HG03442 (cell line): ENCODE results near the gene C1orf21.

Experiments used
- ATAC-seq: cut with Tn5 transposase; IDR thresholded peaks from one replicate; pipeline ENCODE4 v1.9.1; 2021; ENCODE audit warnings: mild to moderate bottlenecking, moderate library complexity; ENCODE audit not compliant: unreplicated experiment

Gene C1orf21

GRCh38 chr1:184409011-184409410 is 22.2 kb downstream of the C1orf21 start:
- ATAC-seq: no peak

GRCh38 chr1:184412472-184412871 is 25.6 kb downstream of the C1orf21 start:
- no peak for ATAC-seq

DNA sequence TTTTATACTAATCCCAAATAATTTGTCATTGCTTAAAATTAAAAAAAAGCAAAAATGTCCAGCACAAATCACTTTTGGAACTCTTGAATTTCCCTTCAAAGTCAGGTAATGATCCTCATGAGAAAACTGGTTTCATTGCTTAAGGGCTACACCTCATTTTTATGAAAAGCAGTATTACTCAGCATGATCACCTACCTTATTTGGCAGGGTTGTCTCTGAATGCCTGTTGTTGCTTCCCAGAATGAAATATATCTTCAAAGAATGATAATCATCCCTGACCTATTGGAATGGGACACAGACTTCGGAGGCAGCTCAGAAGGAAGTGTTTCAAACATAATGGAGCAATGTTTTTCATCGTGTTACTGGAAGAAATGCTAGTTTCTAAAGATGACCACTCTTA is 29.7 kb downstream of the C1orf21 start:
- no peak for ATAC-seq

- ATAC-seq: no peak
Measured at GRCh38 chr1:184416946-184417345, 30.1 kb downstream of the C1orf21 start.

- no peak for ATAC-seq
Measured at GRCh38 chr1:184417916-184418315, 31.1 kb downstream of the C1orf21 start.

- no peak for ATAC-seq
Measured at GRCh38 chr1:184418652-184419349, 32.0 kb downstream of the C1orf21 start.

DNA sequence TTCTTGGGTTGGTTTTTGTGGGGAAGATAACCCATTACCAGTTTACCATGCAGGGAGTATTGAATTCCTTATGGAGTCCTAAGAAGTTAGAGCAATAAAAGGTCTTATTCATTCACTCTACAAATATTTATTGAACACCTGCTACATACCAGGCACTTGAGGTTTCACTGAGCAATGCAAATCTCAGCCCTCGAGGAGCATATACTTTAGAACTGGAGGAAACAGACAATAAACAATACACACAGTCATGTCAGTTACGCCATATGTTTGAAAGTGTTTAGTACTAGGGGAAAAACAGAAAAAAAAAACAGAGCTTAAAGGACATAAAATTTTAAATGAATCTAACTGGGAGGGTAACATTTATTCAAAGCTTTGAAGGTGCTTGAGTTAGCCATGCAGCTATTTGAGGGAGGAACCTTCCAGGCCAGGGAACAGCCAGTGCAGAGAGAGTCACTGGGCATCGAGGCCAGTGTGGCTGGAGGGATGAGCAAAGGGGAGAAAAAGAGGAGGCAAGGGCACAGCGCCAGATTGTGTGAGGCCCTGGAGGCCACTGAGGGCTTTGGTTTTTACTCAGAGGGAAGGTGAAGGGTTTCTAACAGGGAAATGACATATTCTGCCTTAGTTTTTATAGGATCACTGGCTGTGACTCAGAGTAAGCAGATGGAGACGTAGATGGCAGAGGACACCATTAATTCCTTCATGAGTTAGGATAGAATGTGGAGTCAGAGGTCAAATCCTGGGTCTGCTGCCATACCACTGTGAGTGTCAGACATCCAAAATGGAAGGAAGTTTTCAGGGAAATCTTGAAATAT is 32.7 kb downstream of the C1orf21 start:
- ATAC-seq: no peak

DNA sequence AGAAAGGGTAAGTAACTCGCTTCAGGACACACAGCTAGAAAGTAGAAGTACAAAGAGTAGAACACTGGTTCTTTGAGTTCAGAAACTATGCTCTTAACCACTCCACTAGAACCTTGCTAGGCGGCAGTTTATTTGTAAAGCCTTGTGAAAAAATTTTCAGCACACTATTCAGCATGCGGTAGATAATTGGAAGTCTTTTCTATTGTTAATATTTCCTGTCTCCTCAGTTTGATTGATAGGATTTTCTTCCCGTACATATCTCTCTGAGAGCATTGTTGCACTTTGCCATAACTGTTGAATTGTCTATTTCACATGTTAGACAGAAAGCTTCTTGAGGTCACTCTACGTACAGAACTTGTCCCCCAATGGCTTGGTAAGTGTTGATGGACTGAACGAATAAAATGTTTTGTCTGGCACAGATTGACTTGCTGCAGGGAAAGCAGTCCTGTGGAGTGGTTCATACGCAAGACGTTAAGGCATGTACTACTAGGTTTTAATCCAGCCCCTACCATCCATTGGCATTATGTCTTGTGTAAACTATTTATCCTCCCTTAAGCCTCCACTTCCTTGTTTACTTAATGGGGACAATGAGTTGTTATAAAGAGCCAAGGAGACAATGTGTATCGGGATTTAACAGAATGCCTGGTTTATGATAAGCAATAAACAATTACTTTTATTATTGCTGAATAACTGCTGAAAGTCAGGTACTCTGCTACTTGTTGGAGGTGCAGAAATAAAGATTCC is 35.8 kb downstream of the C1orf21 start:
- no peak for ATAC-seq

DNA sequence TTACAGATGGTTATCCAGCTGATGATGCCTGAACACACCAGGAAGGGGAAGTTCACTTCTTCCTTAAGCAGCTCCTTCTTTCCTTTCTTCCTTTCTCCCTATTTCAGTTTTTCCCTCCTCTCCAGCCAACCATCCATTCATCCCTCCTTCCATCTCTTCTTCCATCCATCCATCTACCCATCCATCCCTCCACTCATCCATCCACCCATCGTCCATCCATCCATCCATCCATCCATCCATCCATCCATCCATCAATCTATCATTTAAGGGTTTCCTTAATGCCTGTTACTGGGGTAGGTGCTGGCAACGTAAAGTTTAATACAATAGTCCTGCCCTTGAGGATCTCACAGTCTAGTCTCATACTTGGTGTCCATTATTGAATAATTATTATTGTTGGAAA is 36.8 kb downstream of the C1orf21 start:
- no peak for ATAC-seq

DNA sequence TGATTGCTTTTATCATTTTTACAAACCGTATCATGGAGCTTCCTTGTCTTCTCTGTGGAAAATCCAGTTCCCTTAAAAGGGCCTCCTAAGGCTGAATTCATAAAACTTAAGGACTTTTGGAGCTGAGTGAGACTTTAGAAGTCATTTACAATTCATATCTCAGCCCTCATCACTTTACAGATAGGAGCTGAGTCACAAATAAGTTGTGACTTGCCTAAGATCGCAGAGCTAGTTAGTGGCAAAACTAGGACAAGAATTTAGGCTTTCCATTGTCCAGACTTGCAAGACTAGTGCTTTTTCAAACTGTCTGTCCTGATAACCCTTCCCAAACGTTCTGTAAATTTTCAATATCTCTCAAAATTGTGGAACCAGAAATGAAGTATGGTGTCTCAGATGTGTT is 37.3 kb downstream of the C1orf21 start:
- no peak for ATAC-seq

DNA sequence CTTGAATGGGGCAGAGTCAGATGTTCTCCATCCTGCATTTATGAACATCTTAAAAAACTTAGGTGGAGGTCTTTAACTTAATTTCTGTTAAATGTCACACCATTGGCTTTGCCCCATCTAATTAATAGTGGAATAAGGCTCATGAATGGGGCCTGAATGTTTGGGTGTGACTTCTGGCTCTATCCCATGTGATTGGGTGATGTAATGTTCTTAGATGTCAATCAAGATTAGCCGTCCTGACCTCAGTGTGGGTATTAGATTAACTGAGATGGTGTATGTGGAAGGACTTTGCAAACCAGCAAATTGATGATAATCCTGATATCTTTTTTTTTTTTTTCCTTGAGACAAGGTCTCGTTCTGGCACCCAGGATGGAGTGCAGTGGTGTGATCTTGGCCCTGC is 38.1 kb downstream of the C1orf21 start:
- ATAC-seq: no peak

DNA sequence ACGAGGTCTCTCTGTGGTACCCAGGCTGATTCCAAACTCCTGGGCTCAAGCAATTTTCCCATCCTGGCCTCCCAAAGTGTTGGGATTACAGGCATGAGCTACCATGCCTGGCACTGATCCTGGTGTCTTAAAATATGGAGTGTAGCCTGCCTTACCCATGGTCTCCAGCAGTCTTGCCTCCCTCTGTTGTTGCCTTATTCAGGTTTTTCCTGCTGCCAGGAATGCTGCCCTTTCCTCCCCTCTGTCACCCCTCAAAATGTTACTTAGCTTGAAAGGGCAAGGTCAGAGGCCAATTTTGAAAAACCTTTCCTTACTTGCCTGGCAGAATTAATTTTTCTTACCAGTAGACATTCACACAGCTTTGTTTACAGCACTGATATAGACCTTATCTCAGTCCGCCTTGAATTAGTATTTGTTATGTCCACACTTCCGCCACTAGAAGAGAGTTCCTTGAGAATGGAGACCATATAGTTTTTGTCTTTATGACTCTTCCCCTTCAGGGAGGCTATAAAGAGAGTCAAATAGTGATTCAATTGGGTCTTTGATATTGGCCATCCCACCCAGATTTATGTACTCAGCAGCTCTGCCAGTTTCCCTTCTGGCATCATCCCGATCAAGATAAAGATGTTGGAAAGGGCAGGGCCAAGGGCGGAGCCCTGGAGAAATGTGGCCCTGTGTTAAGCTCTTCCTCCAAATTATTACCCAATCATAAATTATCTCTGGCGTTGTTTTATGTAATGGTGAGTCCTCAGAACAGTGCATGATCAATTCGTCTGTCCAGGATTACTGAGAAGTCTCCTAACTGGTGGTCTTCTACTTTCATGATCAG is 38.8 kb downstream of the C1orf21 start:
- ATAC-seq: no peak

- no peak for ATAC-seq
Measured at GRCh38 chr1:184426278-184426674, 39.4 kb downstream of the C1orf21 start.

DNA sequence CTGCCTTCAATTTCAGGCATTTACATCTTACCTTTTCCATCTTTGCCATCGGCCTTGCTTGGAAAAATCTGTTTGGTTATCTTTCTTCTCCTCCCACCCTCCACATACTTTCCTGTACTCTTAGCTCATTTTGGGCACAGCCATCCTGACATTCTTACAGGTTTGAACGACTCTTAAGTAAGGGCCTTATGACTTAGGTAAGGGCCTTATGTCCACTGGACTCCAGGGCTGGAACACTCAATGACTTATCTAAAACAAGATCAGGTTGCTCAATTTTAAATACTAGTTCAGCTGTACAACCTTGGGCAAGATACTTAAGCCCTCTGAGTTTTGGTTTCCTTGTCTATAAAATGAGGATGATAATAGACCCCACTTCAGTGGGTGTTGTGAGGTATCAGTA is 40.9 kb downstream of the C1orf21 start:
- ATAC-seq: no peak

DNA sequence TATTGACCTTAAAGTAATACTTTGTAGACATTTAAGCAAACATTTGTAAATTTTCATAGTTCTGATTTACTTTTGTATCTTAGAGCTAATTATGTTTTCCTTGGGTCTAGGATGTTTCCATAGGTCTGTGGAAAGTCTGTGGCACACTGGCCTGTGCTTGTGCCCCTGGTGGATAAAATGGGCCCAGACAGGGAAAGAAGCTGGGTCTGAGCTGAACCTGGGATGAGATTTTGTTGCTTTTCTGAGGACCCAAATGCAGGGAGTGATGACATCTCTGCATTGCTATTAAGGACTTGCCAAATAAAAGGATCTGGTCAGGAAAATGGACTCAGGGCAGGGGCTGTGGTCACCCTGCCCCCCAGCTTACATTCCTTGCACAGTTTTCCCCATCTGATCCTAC is 41.8 kb downstream of the C1orf21 start:
- ATAC-seq: no peak

- no peak for ATAC-seq
Measured at GRCh38 chr1:184429335-184429734, 42.5 kb downstream of the C1orf21 start.

DNA sequence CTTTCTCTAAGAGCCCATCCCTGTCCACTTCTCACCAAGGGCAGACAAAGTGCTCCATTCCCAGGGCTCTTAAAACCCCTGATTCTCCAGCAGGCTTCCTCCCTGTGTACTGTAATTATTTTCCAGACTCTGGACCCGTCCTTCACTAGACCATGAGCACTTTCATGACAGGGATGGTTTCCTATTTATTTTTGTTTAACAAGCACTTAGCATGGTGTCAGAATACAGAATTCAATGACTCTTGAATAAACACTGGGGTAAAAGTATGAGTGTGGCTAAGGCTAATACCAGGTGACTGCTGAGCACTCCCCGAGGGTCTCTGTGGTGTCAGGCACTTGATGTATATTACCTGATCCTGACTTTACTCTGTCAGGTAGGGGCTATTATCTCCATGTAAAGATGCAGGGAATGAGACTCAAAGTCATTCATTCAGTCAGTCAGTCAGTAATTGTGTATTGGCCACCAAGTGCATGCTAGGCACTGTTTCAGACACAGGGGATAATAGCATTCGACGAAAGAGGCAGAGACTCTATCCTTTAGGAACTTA is 47.2 kb downstream of the C1orf21 start:
- ATAC-seq: no peak

GRCh38 chr1:184437291-184437690 is 50.5 kb downstream of the C1orf21 start:
- no peak for ATAC-seq

DNA sequence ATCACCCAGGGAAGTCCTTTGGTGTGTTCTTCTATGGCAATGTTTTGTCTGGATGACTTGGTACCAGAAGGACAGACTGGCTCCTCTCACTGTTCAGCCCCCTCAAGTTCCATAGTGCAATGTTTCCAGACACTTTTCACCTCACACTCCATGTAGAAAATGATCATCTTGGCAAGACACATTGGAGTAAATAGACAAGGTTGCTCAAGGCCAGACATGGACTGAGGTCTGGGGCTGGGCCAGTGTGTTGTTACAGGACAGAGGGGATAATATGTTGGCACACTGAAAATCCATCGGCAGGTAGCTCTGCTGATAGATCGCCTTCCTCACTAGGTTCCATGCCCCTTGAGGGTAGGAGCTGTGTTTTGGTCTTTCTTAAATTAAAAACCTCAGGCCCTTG is 51.5 kb downstream of the C1orf21 start:
- no peak for ATAC-seq

DNA sequence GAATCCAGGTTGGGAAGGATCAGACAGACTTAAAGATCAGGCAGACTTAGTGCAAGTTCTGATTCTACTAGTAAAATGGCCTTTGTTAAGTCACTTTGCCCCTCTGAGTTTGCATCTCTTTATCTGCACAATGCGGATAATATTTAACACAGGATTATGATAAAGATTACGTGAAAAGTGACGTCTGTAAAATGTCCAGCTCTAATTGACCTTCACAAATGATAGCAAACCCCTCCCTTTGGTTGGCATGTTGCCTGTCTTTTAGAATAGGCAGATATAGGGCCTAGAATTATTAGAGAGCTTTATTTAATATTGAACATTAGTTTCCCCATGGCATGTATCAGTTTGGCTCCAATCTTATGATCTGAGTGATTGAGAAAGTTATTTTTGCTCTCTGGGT is 55.4 kb downstream of the C1orf21 start:
- no peak for ATAC-seq

- no peak for ATAC-seq
Measured at GRCh38 chr1:184443201-184443600, 56.4 kb downstream of the C1orf21 start.
